ENCODE measurements around the gene ERLIN1. TPM values are rescaled to one million over a fixed set of nuclear protein-coding genes. Genes with fewer than 3 reads are reported as not detected.

The ERLIN1 gene
- total RNA-seq, 1 experiment from 2014 or later, result 15.1 TPM

- Histone ChIP-seq H3K79me2 (ENCODE audit: low read length) (peaks cover 60% of the 10 kb centered on the region), H3K9ac (ENCODE audit: low read length) (no peak overlapping the region), H4K20me1 (ENCODE audit: low read length) (no peaks in the 10 kb centered on the region), H3K4me2 (ENCODE audit: low read length) (peak overlapping the region; percentile 94; the same call in 1 of the 2 replicates), H3K4me3 (ENCODE audit: low read length) (no peak overlapping the region), H3K36me3 (ENCODE audit: low read depth, low read length) (peaks cover 8% of the 10 kb centered on the region; the same call in 1 of the 2 replicates), H3F3A (ENCODE audit: low read length, unreplicated experiment) (no peaks in the 10 kb centered on the region), H3K9me3 (ENCODE audit: low read length) (no peaks in the 10 kb centered on the region), H2AFZ (ENCODE audit: low read length) (no peak overlapping the region), H3K27me3 (ENCODE audit: low read length) (no peaks in the 10 kb centered on the region), H3K9me2 (replicated peaks; ENCODE audit: low read length) (no peaks in the 10 kb centered on the region), H3K4me1 (ENCODE audit: insufficient read depth, low read length) (peaks cover 25% of the 10 kb centered on the region), H3K27ac (ENCODE audit: low read length) (no peak overlapping the region)
- DNase-seq, result no peak
- no TSS peak for BruUV-seq (replicated peaks)
- CTCF ChIA-PET, result no interaction called here
- TF ChIP-seq CTCF (conservative IDR thresholded peaks at IDR 0.05; ENCODE audit: low read depth, low read length), result no peak
- no peak for TF ChIP-seq EZH2phosphoT487 (IDR thresholded peaks at IDR 0.05; ENCODE audit: borderline replicate concordance, low read length)
- no peak for TF ChIP-seq EZH2 (IDR thresholded peaks at IDR 0.05; ENCODE audit: low read length, unreplicated experiment)
- POLR2A ChIA-PET (ENCODE audit: unreplicated experiment), result no interaction called here
- no peak for ATAC-seq
- intact Hi-C loops (cut with micrococcal nuclease), result no loop called here
These were observed 2.9 kb downstream of the ERLIN1 start for GRCh38 chr10:100182908-100183307.

- DNase-seq (no peak), ATAC-seq (no peak)
- peaks cover 53% of the 10 kb centered on the region for H3K79me2 ChIP-seq (ENCODE audit: low read length)
- no peak overlapping the region for H3K4me3 ChIP-seq (ENCODE audit: low read length)
- no peak overlapping the region for H3K9ac ChIP-seq (ENCODE audit: low read length)
- no peaks in the 10 kb centered on the region for H3F3A ChIP-seq (ENCODE audit: low read length, unreplicated experiment)
- H3K9me2 ChIP-seq (replicated peaks; ENCODE audit: low read length), result no peaks in the 10 kb centered on the region
- CTCF ChIA-PET, result no interaction called here
- no peaks in the 10 kb centered on the region for H3K9me3 ChIP-seq (ENCODE audit: low read length)
- H4K20me1 ChIP-seq (ENCODE audit: low read length), result no peaks in the 10 kb centered on the region
- no peak overlapping the region for H3K4me2 ChIP-seq (ENCODE audit: low read length)
- POLR2A ChIA-PET (ENCODE audit: unreplicated experiment), result no interaction called here
- intact Hi-C loops (cut with micrococcal nuclease), result no loop called here
- no TSS peak for BruUV-seq (replicated peaks)
- peaks cover 22% of the 10 kb centered on the region for H3K4me1 ChIP-seq (ENCODE audit: insufficient read depth, low read length)
- TF ChIP-seq CTCF (conservative IDR thresholded peaks at IDR 0.05; ENCODE audit: low read depth, low read length), result no peak
- TF ChIP-seq EZH2 (IDR thresholded peaks at IDR 0.05; ENCODE audit: low read length, unreplicated experiment), result no peak
- no peak for TF ChIP-seq EZH2phosphoT487 (IDR thresholded peaks at IDR 0.05; ENCODE audit: borderline replicate concordance, low read length)
- no peaks in the 10 kb centered on the region for H3K27me3 ChIP-seq (ENCODE audit: low read length)
- H3K27ac ChIP-seq (ENCODE audit: low read length), result no peak overlapping the region
- H3K36me3 ChIP-seq (ENCODE audit: low read depth, low read length), result peaks cover 8% of the 10 kb centered on the region; the same call in 1 of the 2 replicates
- H2AFZ ChIP-seq (ENCODE audit: low read length), result no peak overlapping the region
These were observed 3.5 kb downstream of the ERLIN1 start for GRCh38 chr10:100182281-100182680.

GRCh38 chr10:100175875-100176274 lies 10.0 kb downstream of the ERLIN1 start:
- DNase-seq (no peak), ATAC-seq (no peak)
- no peaks in the 10 kb centered on the region for H4K20me1 ChIP-seq (ENCODE audit: low read length)
- H3K4me1 ChIP-seq (ENCODE audit: insufficient read depth, low read length), result no peaks in the 10 kb centered on the region
- no peak overlapping the region for H3K9ac ChIP-seq (ENCODE audit: low read length)
- ChIA-PET CTCF (no interaction called here), POLR2A (ENCODE audit: unreplicated experiment) (no interaction called here)
- H3K79me2 ChIP-seq (ENCODE audit: low read length), result 0 out of 2 replicates have a peak, but pooled peaks cover 6% of the 10 kb centered on the region
- intact Hi-C loops (cut with micrococcal nuclease), result no loop called here
- no peak overlapping the region for H2AFZ ChIP-seq (ENCODE audit: low read length)
- no peak for TF ChIP-seq EZH2 (IDR thresholded peaks at IDR 0.05; ENCODE audit: low read length, unreplicated experiment)
- TF ChIP-seq CTCF (conservative IDR thresholded peaks at IDR 0.05; ENCODE audit: low read depth, low read length), result no peak
- TF ChIP-seq EZH2phosphoT487 (IDR thresholded peaks at IDR 0.05; ENCODE audit: borderline replicate concordance, low read length), result no peak
- H3K36me3 ChIP-seq (ENCODE audit: low read depth, low read length), result peaks cover 18% of the 10 kb centered on the region; the same call in 1 of the 2 replicates
- no peak overlapping the region for H3K4me3 ChIP-seq (ENCODE audit: low read length)
- H3F3A ChIP-seq (ENCODE audit: low read length, unreplicated experiment), result no peaks in the 10 kb centered on the region
- no peaks in the 10 kb centered on the region for H3K9me2 ChIP-seq (replicated peaks; ENCODE audit: low read length)
- H3K9me3 ChIP-seq (ENCODE audit: low read length), result no peaks in the 10 kb centered on the region
- H3K27me3 ChIP-seq (ENCODE audit: low read length), result no peaks in the 10 kb centered on the region
- no TSS peak for BruUV-seq (replicated peaks)
- no peak overlapping the region for H3K4me2 ChIP-seq (ENCODE audit: low read length)
- H3K27ac ChIP-seq (ENCODE audit: low read length), result no peak overlapping the region
